Activated naive CD8-positive, alpha-beta T cell (primary cell): Measurements from ENCODE around the gene CYTL1.
"Not testable (repeated sequence)": the region's sequence is repeated elsewhere in the genome, so short reads cannot be mapped to it uniquely, and the experiment has no call there.

Experiments used
- H3K27ac Mint-ChIP-seq: one replicate; pipeline ENCODE4 v1.8.0; 2021; ENCODE audit warnings: mixed read lengths
- H3K27me3 Mint-ChIP-seq: one replicate; pipeline ENCODE4 v1.8.0; 2021; ENCODE audit warnings: mixed read lengths
- H3K36me3 Mint-ChIP-seq: one replicate; pipeline ENCODE4 v1.8.0; 2021; ENCODE audit warnings: mixed read lengths
- H3K4me1 Mint-ChIP-seq: one replicate; pipeline ENCODE4 v1.8.0; 2021; ENCODE audit warnings: low read depth, mixed read lengths
- H3K4me3 Mint-ChIP-seq: one replicate; pipeline ENCODE4 v1.8.0; 2021; ENCODE audit warnings: mild to moderate bottlenecking, mixed read lengths
- H3K9me3 Mint-ChIP-seq: one replicate; pipeline ENCODE4 v1.8.0; 2021; ENCODE audit warnings: low read depth, mixed read lengths

CYTL1 gene

GRCh38 chr4:5021546-5021945 lies 2.3 kb upstream of the CYTL1 start:
- H3K27ac Mint-ChIP-seq, result no peak overlapping the region
- H3K9me3 Mint-ChIP-seq, result no peaks in the 10 kb centered on the region
- no peaks in the 10 kb centered on the region for H3K36me3 Mint-ChIP-seq
- H3K4me3 Mint-ChIP-seq, result no peak overlapping the region
- H3K27me3 Mint-ChIP-seq, result peaks cover 10% of the 10 kb centered on the region
- peaks cover 5% of the 10 kb centered on the region for H3K4me1 Mint-ChIP-seq

GRCh38 chr4:5020341-5020740 lies 1.1 kb upstream of the CYTL1 start:
- Mint-ChIP-seq H3K27ac (no peak overlapping the region), H3K27me3 (peaks cover 14% of the 10 kb centered on the region), H3K9me3 (no peaks in the 10 kb centered on the region), H3K4me3 (no peak overlapping the region), H3K4me1 (peaks cover 5% of the 10 kb centered on the region), H3K36me3 (no peaks in the 10 kb centered on the region)

- Mint-ChIP-seq H3K4me3 (no peak overlapping the region), H3K27me3 (peaks cover 16% of the 10 kb centered on the region), H3K27ac (no peak overlapping the region), H3K4me1 (peaks cover 5% of the 10 kb centered on the region), H3K36me3 (no peaks in the 10 kb centered on the region), H3K9me3 (no peaks in the 10 kb centered on the region)
Measured at GRCh38 chr4:5019796-5020195, 538 bp upstream of the CYTL1 start.

- Mint-ChIP-seq H3K4me1 (peaks cover 5% of the 10 kb centered on the region), H3K27ac (no peak overlapping the region), H3K27me3 (peaks cover 16% of the 10 kb centered on the region)
Measured at GRCh38 chr4:5018603-5019002, 655 bp downstream of the CYTL1 start.

GRCh38 chr4:5018096-5018495 lies 1.2 kb downstream of the CYTL1 start:
- Mint-ChIP-seq H3K9me3 (no peaks in the 10 kb centered on the region), H3K27ac (no peak overlapping the region), H3K4me3 (no peak overlapping the region), H3K27me3 (peaks cover 20% of the 10 kb centered on the region), H3K4me1 (peaks cover 5% of the 10 kb centered on the region), H3K36me3 (no peaks in the 10 kb centered on the region)

More at GRCh38 chr4:5018603-5019002, 655 bp downstream of the CYTL1 start:
- no peaks in the 10 kb centered on the region for H3K36me3 Mint-ChIP-seq
- H3K9me3 Mint-ChIP-seq, result no peaks in the 10 kb centered on the region
- H3K4me3 Mint-ChIP-seq, result no peak overlapping the region

- peaks cover 20% of the 10 kb centered on the region for H3K27me3 Mint-ChIP-seq
- no peaks in the 10 kb centered on the region for H3K36me3 Mint-ChIP-seq
- H3K9me3 Mint-ChIP-seq, result no peaks in the 10 kb centered on the region
- H3K27ac Mint-ChIP-seq, result no peak overlapping the region
- peaks cover 5% of the 10 kb centered on the region for H3K4me1 Mint-ChIP-seq
- no peak overlapping the region for H3K4me3 Mint-ChIP-seq
Measured at GRCh38 chr4:5014007-5014682, 5.1 kb downstream of the CYTL1 start.

- Mint-ChIP-seq H3K4me3 (no peak overlapping the region), H3K36me3 (no peaks in the 10 kb centered on the region), H3K27me3 (peaks cover 19% of the 10 kb centered on the region), H3K27ac (no peak overlapping the region), H3K4me1 (no peaks in the 10 kb centered on the region), H3K9me3 (no peaks in the 10 kb centered on the region)
Measured at GRCh38 chr4:5012958-5013357, 6.3 kb downstream of the CYTL1 start.

- H3K9me3 Mint-ChIP-seq, result no peaks in the 10 kb centered on the region
- H3K27ac Mint-ChIP-seq, result no peak overlapping the region
- no peaks in the 10 kb centered on the region for H3K36me3 Mint-ChIP-seq
- H3K4me3 Mint-ChIP-seq, result no peak overlapping the region
- H3K4me1 Mint-ChIP-seq, result no peaks in the 10 kb centered on the region
- H3K27me3 Mint-ChIP-seq, result peaks cover 16% of the 10 kb centered on the region
Measured at GRCh38 chr4:5012244-5012898, 6.9 kb downstream of the CYTL1 start.

- H3K9me3 Mint-ChIP-seq, result no peaks in the 10 kb centered on the region
- H3K27ac Mint-ChIP-seq, result no peak overlapping the region
- peaks cover 7% of the 10 kb centered on the region for H3K27me3 Mint-ChIP-seq
- H3K4me1 Mint-ChIP-seq, result no peaks in the 10 kb centered on the region
- H3K4me3 Mint-ChIP-seq, result no peak overlapping the region
- no peaks in the 10 kb centered on the region for H3K36me3 Mint-ChIP-seq
Measured at GRCh38 chr4:5010984-5011383, 8.3 kb downstream of the CYTL1 start.

GRCh38 chr4:5009796-5010195 lies 9.5 kb downstream of the CYTL1 start:
- H3K4me3 Mint-ChIP-seq, result no peak overlapping the region

GRCh38 chr4:5006932-5007331 lies 12.3 kb downstream of the CYTL1 start:
- H3K27me3 Mint-ChIP-seq, result peaks cover 11% of the 10 kb centered on the region
- not testable (repeated sequence) for H3K4me3 Mint-ChIP-seq, H3K4me1 Mint-ChIP-seq, H3K36me3 Mint-ChIP-seq, H3K9me3 Mint-ChIP-seq, H3K27ac Mint-ChIP-seq

More at GRCh38 chr4:5009796-5010195, 9.5 kb downstream of the CYTL1 start:
- H3K4me1 Mint-ChIP-seq, result no peaks in the 10 kb centered on the region
- H3K9me3 Mint-ChIP-seq, result no peaks in the 10 kb centered on the region
- peaks cover 4% of the 10 kb centered on the region for H3K27me3 Mint-ChIP-seq
- no peaks in the 10 kb centered on the region for H3K36me3 Mint-ChIP-seq
- H3K27ac Mint-ChIP-seq, result no peak overlapping the region

GRCh38 chr4:5004496-5004895 lies 14.8 kb downstream of the CYTL1 start:
- Mint-ChIP-seq H3K4me3 (no peak overlapping the region), H3K27me3 (peaks cover 13% of the 10 kb centered on the region), H3K4me1 (no peaks in the 10 kb centered on the region), H3K9me3 (no peaks in the 10 kb centered on the region), H3K36me3 (no peaks in the 10 kb centered on the region), H3K27ac (no peak overlapping the region)

- no peak overlapping the region for H3K4me3 Mint-ChIP-seq
- no peaks in the 10 kb centered on the region for H3K4me1 Mint-ChIP-seq
- H3K9me3 Mint-ChIP-seq, result no peaks in the 10 kb centered on the region
- no peaks in the 10 kb centered on the region for H3K36me3 Mint-ChIP-seq
- peaks cover 13% of the 10 kb centered on the region for H3K27me3 Mint-ChIP-seq
- no peak overlapping the region for H3K27ac Mint-ChIP-seq
Measured at GRCh38 chr4:5003918-5004317, 15.3 kb downstream of the CYTL1 start.

GRCh38 chr4:5003372-5003857 lies 15.8 kb downstream of the CYTL1 start:
- no peak overlapping the region for H3K4me3 Mint-ChIP-seq
- peaks cover 13% of the 10 kb centered on the region for H3K27me3 Mint-ChIP-seq
- H3K27ac Mint-ChIP-seq, result no peak overlapping the region
- H3K36me3 Mint-ChIP-seq, result no peaks in the 10 kb centered on the region
- H3K4me1 Mint-ChIP-seq, result no peaks in the 10 kb centered on the region
- H3K9me3 Mint-ChIP-seq, result no peaks in the 10 kb centered on the region

- H3K27ac Mint-ChIP-seq, H3K36me3 Mint-ChIP-seq, H3K4me1 Mint-ChIP-seq, H3K4me3 Mint-ChIP-seq, H3K9me3 Mint-ChIP-seq: not testable (repeated sequence)
- peaks cover 13% of the 10 kb centered on the region for H3K27me3 Mint-ChIP-seq
Measured at GRCh38 chr4:5001641-5002040, 17.6 kb downstream of the CYTL1 start.

- not testable (repeated sequence) for H3K4me3 Mint-ChIP-seq, H3K27me3 Mint-ChIP-seq, H3K27ac Mint-ChIP-seq, H3K9me3 Mint-ChIP-seq, H3K4me1 Mint-ChIP-seq, H3K36me3 Mint-ChIP-seq
Measured at GRCh38 chr4:4996935-4997334, 22.3 kb downstream of the CYTL1 start.
